ENCODE data around the gene LRRC57. TPM values are rescaled to one million over a fixed set of nuclear protein-coding genes. Genes with fewer than 3 reads are reported as not detected.

Gene LRRC57
- total and polyA plus RNA-seq, 2 of the 13 experiments (the other 11 are each of a cell fraction or from before 2014, with no cell fraction given): 5.8 to 14.8 TPM

DNA sequence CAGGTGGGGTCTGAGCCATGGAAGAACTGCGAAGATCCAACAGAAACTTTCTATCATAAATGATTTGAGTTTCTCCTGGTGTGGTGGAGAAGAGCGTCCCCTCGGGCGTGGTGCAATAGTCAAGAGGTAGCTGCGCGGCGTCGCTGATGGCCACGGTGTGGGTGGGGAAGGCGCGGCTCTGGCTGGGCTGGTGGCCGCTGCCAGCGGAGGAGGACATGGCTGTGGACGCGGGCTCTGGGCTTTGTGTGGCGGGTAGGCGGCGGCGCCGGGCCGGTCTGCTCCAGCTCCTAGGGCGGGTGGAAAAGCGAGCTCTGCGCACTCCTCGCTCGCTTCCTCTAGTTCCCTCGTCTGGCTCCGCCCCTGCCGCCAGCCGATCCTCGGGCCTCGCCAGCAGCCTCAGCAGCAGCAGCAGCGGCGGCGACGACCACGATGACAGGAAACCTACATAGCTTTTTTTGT is 32.7 kb upstream of the LRRC57 start (continued):
- TF ChIP-seq, protein P1, sequence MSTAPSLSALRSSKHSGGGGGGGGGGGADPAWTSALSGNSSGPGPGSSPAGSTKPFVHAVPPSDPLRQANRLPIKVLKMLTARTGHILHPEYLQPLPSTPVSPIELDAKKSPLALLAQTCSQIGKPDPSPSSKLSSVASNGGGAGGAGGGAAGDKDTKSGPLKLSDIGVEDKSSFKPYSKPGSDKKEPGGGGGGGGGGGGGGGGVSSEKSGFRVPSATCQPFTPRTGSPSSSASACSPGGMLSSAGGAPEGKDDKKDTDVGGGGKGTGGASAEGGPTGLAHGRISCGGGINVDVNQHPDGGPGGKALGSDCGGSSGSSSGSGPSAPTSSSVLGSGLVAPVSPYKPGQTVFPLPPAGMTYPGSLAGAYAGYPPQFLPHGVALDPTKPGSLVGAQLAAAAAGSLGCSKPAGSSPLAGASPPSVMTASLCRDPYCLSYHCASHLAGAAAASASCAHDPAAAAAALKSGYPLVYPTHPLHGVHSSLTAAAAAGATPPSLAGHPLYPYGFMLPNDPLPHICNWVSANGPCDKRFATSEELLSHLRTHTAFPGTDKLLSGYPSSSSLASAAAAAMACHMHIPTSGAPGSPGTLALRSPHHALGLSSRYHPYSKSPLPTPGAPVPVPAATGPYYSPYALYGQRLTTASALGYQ (CRISPR knock-in tag; IDR thresholded peaks at IDR 0.05): no peak
- no peak for TF ChIP-seq ZNF674 (CRISPR knock-in tag; IDR thresholded peaks at IDR 0.05; ENCODE audit: low read depth)
- TF ChIP-seq KLF13 (CRISPR knock-in tag; IDR thresholded peaks at IDR 0.05): no peak
- no peak for TF ChIP-seq HNF4A (CRISPR knock-in tag; IDR thresholded peaks at IDR 0.05)
- TF ChIP-seq NCOR1 (IDR thresholded peaks at IDR 0.05; ENCODE audit: borderline replicate concordance, low read length): no peak
- peak; percentile 33; the same call in 1 of the 2 replicates for TF ChIP-seq GMEB1 (CRISPR knock-in tag; IDR thresholded peaks at IDR 0.05; ENCODE audit: borderline replicate concordance)
- no peak for TF ChIP-seq KDM6A (CRISPR knock-in tag; IDR thresholded peaks at IDR 0.05; ENCODE audit: low read depth)
- no peak for TF ChIP-seq ZNF33B (CRISPR knock-in tag; IDR thresholded peaks at IDR 0.05)
- TF ChIP-seq, protein P2, sequence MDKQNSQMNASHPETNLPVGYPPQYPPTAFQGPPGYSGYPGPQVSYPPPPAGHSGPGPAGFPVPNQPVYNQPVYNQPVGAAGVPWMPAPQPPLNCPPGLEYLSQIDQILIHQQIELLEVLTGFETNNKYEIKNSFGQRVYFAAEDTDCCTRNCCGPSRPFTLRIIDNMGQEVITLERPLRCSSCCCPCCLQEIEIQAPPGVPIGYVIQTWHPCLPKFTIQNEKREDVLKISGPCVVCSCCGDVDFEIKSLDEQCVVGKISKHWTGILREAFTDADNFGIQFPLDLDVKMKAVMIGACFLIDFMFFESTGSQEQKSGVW (CRISPR knock-in tag; IDR thresholded peaks at IDR 0.05; ENCODE audit: borderline replicate concordance): no peak
- no peak for TF ChIP-seq ZNF180 (CRISPR knock-in tag; IDR thresholded peaks at IDR 0.05; ENCODE audit: borderline replicate concordance, low read depth)
- peak; percentile 44; the same call in 1 of the 2 replicates for TF ChIP-seq REPIN1 (CRISPR knock-in tag; IDR thresholded peaks at IDR 0.05; ENCODE audit: borderline replicate concordance, low read depth)
- no peak for TF ChIP-seq ZNF609 (CRISPR knock-in tag; IDR thresholded peaks at IDR 0.05; ENCODE audit: borderline replicate concordance)
- no peak for TF ChIP-seq ZNF350 (CRISPR knock-in tag; IDR thresholded peaks at IDR 0.05; ENCODE audit: borderline replicate concordance, low read depth)
- TF ChIP-seq ATF6 (CRISPR knock-in tag; conservative IDR thresholded peaks at IDR 0.05): no peak
- TF ChIP-seq CHCHD3 (CRISPR knock-in tag; IDR thresholded peaks at IDR 0.05): no peak
- TF ChIP-seq ZNF512 (CRISPR knock-in tag; IDR thresholded peaks at IDR 0.05): no peak

All from HepG2 (cell line).